Panc1 (cell line): Measurements from ENCODE around the gene WWOX. TPM values are rescaled to one million over a fixed set of nuclear protein-coding genes. Genes with fewer than 3 reads are reported as not detected.

Source experiments
- ATAC-seq: fragments of 200-7000 bp; cut with Tn5 transposase; 2 replicates; pipeline ENCODE4 v1.9.1; 2020; ENCODE audit warnings: mild to moderate bottlenecking, moderate library complexity
- BruUV-seq: library from RNA; stranded (reverse); fragments of 400-500 nt; replicated peaks from 2 replicates; lab custom pipeline; 2021; lab: Mats Ljungman, UMichigan
- CTCF ChIA-PET: fragments of 300-600 bp; sonication (Branson Sonifier 250); formaldehyde crosslinking; loops from one replicate; lab custom pipeline; 2022; ENCODE audit warnings: antibody characterized with exemption; lab: Charles Lee
- POLR2A ChIA-PET: fragments of 300-600 bp; sonication (Branson Sonifier 250); formaldehyde crosslinking; loops from one replicate; lab custom pipeline; 2022; ENCODE audit warnings: antibody characterized with exemption; lab: Charles Lee
- DNase-seq: peaks from one replicate; pipeline ENCODE4 v3.0.0-alpha.2; 2010; ENCODE audit warnings: low read depth, low spot score
- H3K27ac ChIP-seq: 2 replicates; pipeline ENCODE4 v1.5.1; 2011; ENCODE audit warnings: mild to moderate bottlenecking, low read length, inconsistent platforms
- H3K27me3 ChIP-seq: fragments of 200-500 bp; sonication (Bioruptor generic); 2 replicates; pipeline ENCODE4 v1.6.0; 2014; ENCODE audit warnings: low read length, inconsistent platforms; ENCODE audit not compliant: control insufficient read depth, insufficient read depth
- H3K36me3 ChIP-seq: fragments of 200-500 bp; sonication (Bioruptor generic); 2 replicates; pipeline ENCODE4 v1.5.1; 2014; ENCODE audit warnings: inconsistent platforms, mild to moderate bottlenecking, low read length, moderate library complexity; ENCODE audit not compliant: control insufficient read depth, insufficient read depth
- H3K4me1 ChIP-seq: 2 replicates; pipeline ENCODE4 v1.5.1; 2011; ENCODE audit warnings: inconsistent platforms, mild to moderate bottlenecking, low read length, moderate library complexity; ENCODE audit not compliant: control insufficient read depth, insufficient read depth
- H3K4me3 ChIP-seq, 2 experiments: 2 replicates each; pipeline ENCODE4 v1.5.1; 2011 to 2012; ENCODE audit warnings: low read depth in 2 of 2, low read length in 2 of 2, mild to moderate bottlenecking in 2 of 2, inconsistent platforms in 1 of 2, moderate library complexity in 1 of 2
- H3K9me3 ChIP-seq: fragments of 200-500 bp; sonication (Bioruptor generic); 2 replicates; pipeline ENCODE4 v1.5.1; 2014; ENCODE audit warnings: low read depth, mild to moderate bottlenecking, inconsistent platforms, low read length, moderate library complexity; ENCODE audit not compliant: control insufficient read depth, insufficient read depth
- POLR2AphosphoS5 ChIP-seq: IDR thresholded peaks from 2 replicates; pipeline ENCODE4 v1.6.1; 2012; ENCODE audit warnings: mild to moderate bottlenecking, low read depth, low read length, moderate library complexity
- SIN3A ChIP-seq: IDR thresholded peaks from 2 replicates; pipeline ENCODE4 v1.6.1; 2012; ENCODE audit warnings: low read depth, mild to moderate bottlenecking, low read length, moderate library complexity, borderline replicate concordance; ENCODE audit not compliant: insufficient read depth
- TCF7L2 ChIP-seq: IDR thresholded peaks from 2 replicates; pipeline ENCODE4 v1.6.1; 2011; ENCODE audit warnings: mild to moderate bottlenecking, low read depth, low read length, inconsistent platforms
- in situ Hi-C: cut with HindIII; loops from 2 replicates; pipeline ENCODE4 v1.10.0; 2016; ENCODE audit warnings: low sequenced_read_pairs, low pct_unique_long_range_greater_than_20kb
- intact Hi-C: fragments of 100-400 bp; cut with micrococcal nuclease; formaldehyde crosslinking; loops from one replicate; pipeline ENCODE4 v1.10.0; 2022; ENCODE audit not compliant: unreplicated experiment
- total RNA-seq: library from RNA; stranded (reverse); gene quantifications from one replicate; pipeline ENCODE4 v1.2.1, GENCODE V29; 2021; ENCODE audit not compliant: unreplicated experiment
- TF ChIP-seq, protein P1 (sequence below): fragments of 450-650 bp; IDR thresholded peaks from 2 replicates; pipeline ENCODE4 v1.5.1; 2017; ENCODE audit warnings: mild to moderate bottlenecking
- TF ChIP-seq, protein P2 (sequence below), 2 experiments: IDR thresholded peaks; 2 replicates each; pipeline ENCODE4 v1.6.1; 2011 to 2012; ENCODE audit warnings: low read depth in 2 of 2, control low read depth in 1 of 2, low read length in 1 of 2, mild to moderate bottlenecking in 1 of 2, moderate library complexity in 1 of 2; ENCODE audit not compliant: insufficient read depth in 1 of 2

Gene WWOX
- total RNA-seq, 1 experiment from 2014 or later, result 12.5 TPM

- Histone ChIP-seq H3K27ac (no peak overlapping the region), H3K36me3 (no peaks in the 10 kb centered on the region), H3K27me3 (no peaks in the 10 kb centered on the region), H3K4me1 (peaks cover 2% of the 10 kb centered on the region; the same call in 1 of the 2 replicates), H3K9me3 (no peaks in the 10 kb centered on the region), H3K4me3 (no peak overlapping the region)
- in situ Hi-C loops, result no loop called here
- intact Hi-C loops, result no loop called here
- no peak for TF ChIP-seq TCF7L2
- no peak for TF ChIP-seq SIN3A
- TF ChIP-seq, protein P1, sequence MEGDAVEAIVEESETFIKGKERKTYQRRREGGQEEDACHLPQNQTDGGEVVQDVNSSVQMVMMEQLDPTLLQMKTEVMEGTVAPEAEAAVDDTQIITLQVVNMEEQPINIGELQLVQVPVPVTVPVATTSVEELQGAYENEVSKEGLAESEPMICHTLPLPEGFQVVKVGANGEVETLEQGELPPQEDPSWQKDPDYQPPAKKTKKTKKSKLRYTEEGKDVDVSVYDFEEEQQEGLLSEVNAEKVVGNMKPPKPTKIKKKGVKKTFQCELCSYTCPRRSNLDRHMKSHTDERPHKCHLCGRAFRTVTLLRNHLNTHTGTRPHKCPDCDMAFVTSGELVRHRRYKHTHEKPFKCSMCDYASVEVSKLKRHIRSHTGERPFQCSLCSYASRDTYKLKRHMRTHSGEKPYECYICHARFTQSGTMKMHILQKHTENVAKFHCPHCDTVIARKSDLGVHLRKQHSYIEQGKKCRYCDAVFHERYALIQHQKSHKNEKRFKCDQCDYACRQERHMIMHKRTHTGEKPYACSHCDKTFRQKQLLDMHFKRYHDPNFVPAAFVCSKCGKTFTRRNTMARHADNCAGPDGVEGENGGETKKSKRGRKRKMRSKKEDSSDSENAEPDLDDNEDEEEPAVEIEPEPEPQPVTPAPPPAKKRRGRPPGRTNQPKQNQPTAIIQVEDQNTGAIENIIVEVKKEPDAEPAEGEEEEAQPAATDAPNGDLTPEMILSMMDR, result no peak
- no peak for TF ChIP-seq POLR2AphosphoS5
- TF ChIP-seq, protein P2, sequence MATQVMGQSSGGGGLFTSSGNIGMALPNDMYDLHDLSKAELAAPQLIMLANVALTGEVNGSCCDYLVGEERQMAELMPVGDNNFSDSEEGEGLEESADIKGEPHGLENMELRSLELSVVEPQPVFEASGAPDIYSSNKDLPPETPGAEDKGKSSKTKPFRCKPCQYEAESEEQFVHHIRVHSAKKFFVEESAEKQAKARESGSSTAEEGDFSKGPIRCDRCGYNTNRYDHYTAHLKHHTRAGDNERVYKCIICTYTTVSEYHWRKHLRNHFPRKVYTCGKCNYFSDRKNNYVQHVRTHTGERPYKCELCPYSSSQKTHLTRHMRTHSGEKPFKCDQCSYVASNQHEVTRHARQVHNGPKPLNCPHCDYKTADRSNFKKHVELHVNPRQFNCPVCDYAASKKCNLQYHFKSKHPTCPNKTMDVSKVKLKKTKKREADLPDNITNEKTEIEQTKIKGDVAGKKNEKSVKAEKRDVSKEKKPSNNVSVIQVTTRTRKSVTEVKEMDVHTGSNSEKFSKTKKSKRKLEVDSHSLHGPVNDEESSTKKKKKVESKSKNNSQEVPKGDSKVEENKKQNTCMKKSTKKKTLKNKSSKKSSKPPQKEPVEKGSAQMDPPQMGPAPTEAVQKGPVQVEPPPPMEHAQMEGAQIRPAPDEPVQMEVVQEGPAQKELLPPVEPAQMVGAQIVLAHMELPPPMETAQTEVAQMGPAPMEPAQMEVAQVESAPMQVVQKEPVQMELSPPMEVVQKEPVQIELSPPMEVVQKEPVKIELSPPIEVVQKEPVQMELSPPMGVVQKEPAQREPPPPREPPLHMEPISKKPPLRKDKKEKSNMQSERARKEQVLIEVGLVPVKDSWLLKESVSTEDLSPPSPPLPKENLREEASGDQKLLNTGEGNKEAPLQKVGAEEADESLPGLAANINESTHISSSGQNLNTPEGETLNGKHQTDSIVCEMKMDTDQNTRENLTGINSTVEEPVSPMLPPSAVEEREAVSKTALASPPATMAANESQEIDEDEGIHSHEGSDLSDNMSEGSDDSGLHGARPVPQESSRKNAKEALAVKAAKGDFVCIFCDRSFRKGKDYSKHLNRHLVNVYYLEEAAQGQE (IDR thresholded peaks at IDR 0.05; ENCODE audit: insufficient read depth in 1 of 2, low read depth in 2 of 2, low read length in 1 of 2), result no peak
- CTCF ChIA-PET, result no interaction called here
- DNase-seq, result no peak
- POLR2A ChIA-PET, result no interaction called here
- BruUV-seq, result no TSS peak
- ATAC-seq, result no peak
These were observed 25.8 kb downstream of the WWOX start for GRCh38 chr16:78125112-78125844.

DNA sequence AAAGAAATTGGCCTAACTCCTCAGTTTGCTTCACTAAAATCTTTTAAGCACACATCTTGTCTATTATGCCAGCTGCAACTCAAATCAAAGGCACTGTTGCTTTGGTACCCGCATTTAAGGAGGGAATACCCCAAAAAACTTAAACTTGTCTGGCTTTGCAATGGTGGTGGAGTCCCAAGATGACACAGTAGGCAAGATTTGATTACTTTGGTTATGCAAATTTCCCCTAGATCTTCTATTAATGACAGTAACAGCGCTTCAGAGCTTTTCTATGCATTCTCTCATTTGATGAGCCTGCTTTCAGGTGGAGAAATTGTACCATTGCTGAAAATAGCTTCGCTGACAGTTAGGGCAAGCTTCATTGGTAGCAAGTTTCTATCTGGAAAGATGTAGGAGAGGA is 27.2 kb downstream of the WWOX start:
- BruUV-seq, result no TSS peak
- H3K4me1 ChIP-seq, result peaks cover 2% of the 10 kb centered on the region; the same call in 1 of the 2 replicates
- intact Hi-C loops, result no loop called here
- H3K27ac ChIP-seq, result no peak overlapping the region
- DNase-seq, result no peak
- ChIA-PET CTCF (no interaction called here), POLR2A (no interaction called here)
- in situ Hi-C loops, result no loop called here
- TF ChIP-seq, protein P1, result no peak
- no peak for TF ChIP-seq POLR2AphosphoS5
- no peak for TF ChIP-seq TCF7L2
- TF ChIP-seq SIN3A, result no peak
- TF ChIP-seq, protein P2 (IDR thresholded peaks at IDR 0.05; ENCODE audit: insufficient read depth in 1 of 2, low read depth in 2 of 2, low read length in 1 of 2), result no peak
- H3K27me3 ChIP-seq, result no peaks in the 10 kb centered on the region
- no peak overlapping the region for H3K4me3 ChIP-seq
- no peaks in the 10 kb centered on the region for H3K36me3 ChIP-seq
- ATAC-seq, result no peak
- H3K9me3 ChIP-seq, result no peaks in the 10 kb centered on the region
